Hepatocyte (in vitro differentiated cells): ENCODE data around the gene MRPL50. TPM values are rescaled to one million over a fixed set of nuclear protein-coding genes. Genes with fewer than 3 reads are reported as not detected.

Source experiments
- DNase-seq: peaks from one replicate; pipeline ENCODE4 v3.0.0-alpha.2; 2016; ENCODE audit warnings: low spot score
- H2AFZ ChIP-seq: fragments of 200-600 bp; sonication (generic); 2 replicates; pipeline ENCODE4 v1.6.0; 2016; ENCODE audit warnings: antibody characterized with exemption, mild to moderate bottlenecking
- H3K27ac ChIP-seq: fragments of 200-600 bp; sonication (generic); 2 replicates; pipeline ENCODE4 v1.5.1; 2016; ENCODE audit warnings: mild to moderate bottlenecking
- H3K27me3 ChIP-seq: fragments of 200-600 bp; sonication (generic); 2 replicates; pipeline ENCODE4 v1.6.1; 2016
- H3K36me3 ChIP-seq: fragments of 200-600 bp; sonication (generic); replicated peaks from 2 replicates; pipeline ENCODE4 v1.5.1; 2016; ENCODE audit warnings: low read depth; ENCODE audit not compliant: insufficient read depth
- H3K4me1 ChIP-seq: fragments of 200-600 bp; sonication (generic); 2 replicates; pipeline ENCODE4 v1.5.1; 2016; ENCODE audit warnings: mild to moderate bottlenecking, moderate library complexity; ENCODE audit not compliant: insufficient read depth
- H3K4me2 ChIP-seq: fragments of 200-600 bp; sonication (generic); 2 replicates; pipeline ENCODE4 v1.6.0; 2016
- H3K4me3 ChIP-seq: fragments of 200-600 bp; sonication (generic); 2 replicates; pipeline ENCODE4 v1.5.1; 2016; ENCODE audit warnings: mild to moderate bottlenecking
- H3K79me2 ChIP-seq: fragments of 200-600 bp; sonication (generic); 2 replicates; pipeline ENCODE4 v1.6.0; 2017; ENCODE audit warnings: mild to moderate bottlenecking
- H3K9me2 ChIP-seq: fragments of 200-600 bp; sonication (generic); replicated peaks from 2 replicates; pipeline ENCODE4 v1.6.0; 2017; ENCODE audit warnings: mild to moderate bottlenecking; ENCODE audit not compliant: insufficient read depth
- H3K9me3 ChIP-seq: fragments of 200-600 bp; sonication (generic); 2 replicates; pipeline ENCODE4 v1.5.1; 2016; ENCODE audit warnings: low read depth, mild to moderate bottlenecking
- H4K20me1 ChIP-seq: fragments of 200-600 bp; sonication (generic); 2 replicates; pipeline ENCODE4 v1.6.0; 2016; ENCODE audit warnings: mild to moderate bottlenecking; ENCODE audit not compliant: insufficient read depth, poor library complexity, severe bottlenecking
- EZH2 ChIP-seq: fragments of 200-600 bp; sonication (generic); IDR thresholded peaks from 2 replicates; pipeline ENCODE4 v1.6.1; 2016; ENCODE audit warnings: antibody characterized with exemption, mild to moderate bottlenecking, borderline replicate concordance
- EZH2phosphoT487 ChIP-seq: fragments of 200-600 bp; sonication (generic); IDR thresholded peaks from one replicate; pipeline ENCODE4 v1.6.1; 2018; ENCODE audit warnings: antibody characterized with exemption, mild to moderate bottlenecking, low read depth, moderate library complexity; ENCODE audit not compliant: unreplicated experiment, severe bottlenecking
- WGBS: methylation state at CpG from one replicate; pipeline ENCODE4 v1.1.6; 2016; ENCODE audit warnings: low lambda C conversion rate; ENCODE audit errors: missing lambda C conversion rate; 5-methylcytosine and 5-hydroxymethylcytosine counted together
- polyA plus RNA-seq: library from polyadenylated mRNA; unstranded; fragments of >200 nt; fragmentation: Nextera tagmentation; extraction: Ambion mirVana; gene quantifications from 2 replicates; pipeline ENCODE4 v1.2.1, GENCODE V29; 2016
- total RNA-seq: library from RNA; depleted of rRNA; stranded (reverse); fragments of >200 nt; gene quantifications from 2 replicates; pipeline ENCODE4 v1.2.3, GENCODE V29; 2014
- TF ChIP-seq, protein P1 (sequence below): fragments of 200-600 bp; sonication (generic); IDR thresholded peaks from 2 replicates; pipeline ENCODE4 v1.5.1; 2016; ENCODE audit warnings: antibody characterized with exemption, mild to moderate bottlenecking; ENCODE audit not compliant: poor library complexity

MRPL50 gene
- total and polyA plus RNA-seq, 2 experiments from 2014 or later: 22.8 to 23.7 TPM

- H3K27me3 ChIP-seq: no peaks in the 10 kb centered on the region
- H3K79me2 ChIP-seq: no peaks in the 10 kb centered on the region
- H2AFZ ChIP-seq: no peak overlapping the region
- no peak for DNase-seq
- TF ChIP-seq EZH2 (no peak), EZH2phosphoT487 (no peak)
- TF ChIP-seq, protein P1, sequence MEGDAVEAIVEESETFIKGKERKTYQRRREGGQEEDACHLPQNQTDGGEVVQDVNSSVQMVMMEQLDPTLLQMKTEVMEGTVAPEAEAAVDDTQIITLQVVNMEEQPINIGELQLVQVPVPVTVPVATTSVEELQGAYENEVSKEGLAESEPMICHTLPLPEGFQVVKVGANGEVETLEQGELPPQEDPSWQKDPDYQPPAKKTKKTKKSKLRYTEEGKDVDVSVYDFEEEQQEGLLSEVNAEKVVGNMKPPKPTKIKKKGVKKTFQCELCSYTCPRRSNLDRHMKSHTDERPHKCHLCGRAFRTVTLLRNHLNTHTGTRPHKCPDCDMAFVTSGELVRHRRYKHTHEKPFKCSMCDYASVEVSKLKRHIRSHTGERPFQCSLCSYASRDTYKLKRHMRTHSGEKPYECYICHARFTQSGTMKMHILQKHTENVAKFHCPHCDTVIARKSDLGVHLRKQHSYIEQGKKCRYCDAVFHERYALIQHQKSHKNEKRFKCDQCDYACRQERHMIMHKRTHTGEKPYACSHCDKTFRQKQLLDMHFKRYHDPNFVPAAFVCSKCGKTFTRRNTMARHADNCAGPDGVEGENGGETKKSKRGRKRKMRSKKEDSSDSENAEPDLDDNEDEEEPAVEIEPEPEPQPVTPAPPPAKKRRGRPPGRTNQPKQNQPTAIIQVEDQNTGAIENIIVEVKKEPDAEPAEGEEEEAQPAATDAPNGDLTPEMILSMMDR: no peak
- WGBS: 82% methylated on average over 3 of the region's 3 CpGs
- no peaks in the 10 kb centered on the region for H4K20me1 ChIP-seq
- H3K36me3 ChIP-seq: no peaks in the 10 kb centered on the region
- peak overlapping the region; percentile 62 for H3K27ac ChIP-seq
- H3K4me1 ChIP-seq: no peaks in the 10 kb centered on the region
- no peak overlapping the region for H3K4me3 ChIP-seq
- H3K9me2 ChIP-seq: no peaks in the 10 kb centered on the region
- H3K4me2 ChIP-seq: no peak overlapping the region
- no peaks in the 10 kb centered on the region for H3K9me3 ChIP-seq
Measured at GRCh38 chr9:101428909-101429308, 30.5 kb upstream of the MRPL50 start.

DNA sequence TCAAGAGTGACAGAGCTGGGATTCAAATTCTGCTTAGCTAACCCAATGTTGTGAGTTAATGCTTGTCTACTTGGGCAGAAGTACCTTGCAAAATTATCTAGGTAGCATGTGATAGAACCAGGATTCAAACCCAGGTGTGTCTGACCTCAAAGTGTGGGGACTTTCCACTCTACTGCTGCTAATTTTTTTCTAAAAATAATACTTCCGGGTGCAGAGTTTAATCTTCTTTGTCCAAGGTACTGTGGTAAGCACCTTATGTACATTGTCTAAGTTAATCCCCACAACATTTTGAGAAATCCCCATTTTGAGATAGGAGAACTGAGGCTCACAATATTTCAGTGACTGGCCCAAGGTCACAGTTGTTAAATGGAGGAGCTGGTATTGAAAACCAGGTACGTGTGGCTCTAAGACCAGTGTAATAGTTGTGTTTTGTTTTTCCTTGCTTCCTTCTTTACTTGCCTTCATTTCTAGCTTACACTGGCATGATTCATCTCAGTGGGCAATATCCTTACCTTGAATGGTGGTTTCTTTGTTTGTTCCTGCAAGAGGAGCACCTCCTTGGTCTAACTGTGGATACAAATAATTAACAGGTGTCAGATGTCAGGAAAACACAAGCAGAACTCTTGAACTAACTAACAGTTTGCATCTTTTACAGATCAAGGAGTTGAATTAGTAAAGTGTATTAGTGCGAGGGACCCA, 29.7 kb upstream of the MRPL50 start:
- WGBS: 83% methylated on average over 3 of the region's 3 CpGs
- TF ChIP-seq, protein P1: no peak
- TF ChIP-seq EZH2 (no peak), EZH2phosphoT487 (no peak)
- Histone ChIP-seq H4K20me1 (no peaks in the 10 kb centered on the region), H2AFZ (no peak overlapping the region), H3K9me2 (no peaks in the 10 kb centered on the region), H3K4me3 (no peak overlapping the region), H3K79me2 (no peaks in the 10 kb centered on the region), H3K27me3 (no peaks in the 10 kb centered on the region), H3K4me1 (no peaks in the 10 kb centered on the region), H3K9me3 (no peaks in the 10 kb centered on the region), H3K4me2 (no peak overlapping the region), H3K36me3 (no peaks in the 10 kb centered on the region), H3K27ac (peak overlapping the region; percentile 62)
- DNase-seq: no peak

DNA sequence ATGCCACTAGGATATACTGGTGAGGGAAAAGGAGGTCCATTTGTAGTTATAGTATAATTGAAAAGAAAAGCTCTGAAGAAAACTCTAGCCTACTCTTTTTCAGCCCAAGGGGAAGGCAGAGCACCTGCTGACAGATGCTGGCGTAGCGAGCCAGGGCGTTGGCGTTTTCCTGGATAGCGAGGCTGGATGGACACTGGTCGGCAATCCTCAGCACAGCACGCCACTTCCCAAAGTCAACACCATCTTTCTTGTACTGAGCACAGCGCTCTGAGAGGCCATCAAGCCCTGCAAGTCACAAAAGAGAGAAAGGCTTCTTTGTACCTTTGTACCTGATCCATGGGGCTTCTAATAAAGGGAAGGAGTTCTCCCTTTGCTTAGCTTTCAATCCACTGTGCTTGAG, 28.9 kb upstream of the MRPL50 start:
- Histone ChIP-seq H3K27ac (peak overlapping the region; percentile 62), H3K4me1 (no peaks in the 10 kb centered on the region), H2AFZ (no peak overlapping the region), H3K4me3 (no peak overlapping the region), H3K79me2 (no peaks in the 10 kb centered on the region), H3K36me3 (no peaks in the 10 kb centered on the region), H3K9me2 (no peaks in the 10 kb centered on the region), H3K27me3 (no peaks in the 10 kb centered on the region), H4K20me1 (no peaks in the 10 kb centered on the region), H3K4me2 (no peak overlapping the region), H3K9me3 (no peaks in the 10 kb centered on the region)
- no peak for TF ChIP-seq EZH2
- TF ChIP-seq, protein P1: no peak
- TF ChIP-seq EZH2phosphoT487: no peak
- no peak for DNase-seq
- 94% methylated on average over 8 of the region's 8 CpGs for WGBS
